SK-N-SH (cell line): ENCODE results near the gene MEIS1. TPM values are rescaled to one million over a fixed set of nuclear protein-coding genes. Genes with fewer than 3 reads are reported as not detected.
"Not testable (repeated sequence)": the region's sequence is repeated elsewhere in the genome, so short reads cannot be mapped to it uniquely, and the experiment has no call there.

ENCODE experiments used
- CTCF ChIA-PET: fragments of 300-600, 350-600 bp; formaldehyde crosslinking; extraction: SDS; loops from one replicate; lab custom pipeline; 2021; lab: Yijun Ruan, JAX
- POLR2A ChIA-PET: fragments of 350-600 bp; sonication (Branson Sonifier 250); formaldehyde crosslinking; extraction: SDS; loops from one replicate; lab custom pipeline; 2020; ENCODE audit warnings: antibody characterized with exemption, inconsistent platforms; lab: Yijun Ruan, JAX
- DNase-seq: peaks from one replicate; pipeline ENCODE4 v3.0.0; 2012
- H2AFZ ChIP-seq: fragments of 200-600 bp; sonication (generic); 2 replicates; pipeline ENCODE4 v1.8.1; 2016; ENCODE audit warnings: antibody characterized with exemption, mild to moderate bottlenecking, low read depth
- H3F3A ChIP-seq: fragments of 200-600 bp; sonication (generic); replicated peaks from 2 replicates; pipeline ENCODE3; 2016; ENCODE audit warnings: antibody characterized with exemption, mild to moderate bottlenecking; ENCODE audit not compliant: insufficient read depth
- H3K27ac ChIP-seq, 2 experiments: fragments of 200-500 bp in 1 of 2; fragments of 200-600 bp in 1 of 2; sonication (Bioruptor generic) in 1 of 2; sonication (generic), shearing (Covaris generic) in 1 of 2; 2 replicates each; pipeline versions ENCODE4 v1.5.1 to v1.6.1; 2014 to 2016; ENCODE audit warnings: low read depth in 2 of 2, inconsistent platforms in 1 of 2, low read length in 1 of 2, mild to moderate bottlenecking in 1 of 2, mixed read lengths in 1 of 2
- H3K27me3 ChIP-seq: fragments of 200-600 bp; sonication (generic), shearing (Covaris generic); 2 replicates; pipeline ENCODE4 v1.6.1; 2016; ENCODE audit warnings: mixed run types; ENCODE audit not compliant: insufficient read depth
- H3K36me3 ChIP-seq, 2 experiments: fragments of 200-500 bp in 1 of 2; fragments of 200-600 bp in 1 of 2; sonication (Bioruptor generic) in 1 of 2; sonication (generic) in 1 of 2; replicated peaks in 1 of 2; 2 replicates each; pipeline versions ENCODE3 to v1.5.1; 2014 to 2016; ENCODE audit warnings: low read length in 1 of 2, mild to moderate bottlenecking in 1 of 2; ENCODE audit not compliant: insufficient read depth in 2 of 2, control insufficient read depth in 1 of 2
- H3K4me1 ChIP-seq, 2 experiments: fragments of 200-500 bp in 1 of 2; fragments of 200-600 bp in 1 of 2; sonication (Bioruptor generic) in 1 of 2; sonication (generic), shearing (Covaris generic) in 1 of 2; 2 replicates each; pipeline versions ENCODE4 v1.5.1 to v1.6.1; 2014 to 2016; ENCODE audit warnings: low read depth in 1 of 2, low read length in 1 of 2, mixed run types in 1 of 2; ENCODE audit not compliant: insufficient read depth in 2 of 2, control insufficient read depth in 1 of 2
- H3K4me2 ChIP-seq: fragments of 200-600 bp; sonication (generic), shearing (Covaris generic); 2 replicates; pipeline ENCODE4 v1.6.1; 2017; ENCODE audit warnings: mixed run types
- H3K4me3 ChIP-seq, 2 experiments: fragments of 200-500 bp in 1 of 2; fragments of 200-600 bp in 1 of 2; sonication (Bioruptor generic) in 1 of 2; sonication (generic), shearing (Covaris generic) in 1 of 2; 2 replicates each; pipeline versions ENCODE4 v1.5.1 to v1.8.1; 2014 to 2016; ENCODE audit warnings: low read depth in 2 of 2, inconsistent platforms in 1 of 2, low read length in 1 of 2, mild to moderate bottlenecking in 1 of 2, mixed read lengths in 1 of 2, moderate library complexity in 1 of 2
- H3K79me2 ChIP-seq: fragments of 200-600 bp; sonication (generic); 2 replicates; pipeline ENCODE4 v1.8.1; 2017; ENCODE audit warnings: mild to moderate bottlenecking; ENCODE audit not compliant: insufficient read depth
- H3K9ac ChIP-seq: fragments of 200-600 bp; sonication (generic); 2 replicates; pipeline ENCODE4 v1.6.1; 2017; ENCODE audit warnings: mixed run types
- H3K9me2 ChIP-seq: fragments of 200-600 bp; sonication (generic); 2 replicates; pipeline ENCODE4 v1.6.1; 2017; ENCODE audit warnings: mixed run types
- H3K9me3 ChIP-seq: fragments of 200-600 bp; sonication (generic); 2 replicates; pipeline ENCODE4 v1.6.1; 2017; ENCODE audit warnings: mixed run types, mild to moderate bottlenecking, moderate library complexity
- H4K20me1 ChIP-seq: fragments of 200-600 bp; sonication (generic); 2 replicates; pipeline ENCODE4 v1.6.1; 2017; ENCODE audit warnings: mild to moderate bottlenecking, mixed run types; ENCODE audit not compliant: insufficient read depth
- CHD2 ChIP-seq: fragments of 150-350 bp; IDR thresholded peaks from 2 replicates; pipeline ENCODE4 v1.6.1; 2018; ENCODE audit warnings: low read length; ENCODE audit not compliant: partially characterized antibody
- CTCF ChIP-seq: fragments of 200-600 bp; sonication (generic); IDR thresholded peaks from 2 replicates; pipeline ENCODE4 v1.6.1; 2017; ENCODE audit warnings: antibody characterized with exemption, mild to moderate bottlenecking, moderate library complexity
- ELF1 ChIP-seq: IDR thresholded peaks from 2 replicates; pipeline ENCODE4 v1.4.0; 2012
- EP300 ChIP-seq, 2 experiments: IDR thresholded peaks; 2 replicates each; pipeline versions ENCODE4 v1.4.0 to v1.6.1; 2012; ENCODE audit warnings: borderline replicate concordance in 1 of 2, low read depth in 1 of 2, low read length in 1 of 2
- EZH2phosphoT487 ChIP-seq: fragments of 200-600 bp; sonication (generic); IDR thresholded peaks from 2 replicates; pipeline ENCODE4 v1.6.1; 2017; ENCODE audit warnings: low read depth, mixed run types, mild to moderate bottlenecking, antibody characterized with exemption, moderate library complexity, borderline replicate concordance
- FOXJ3 ChIP-seq: sonication (generic); formaldehyde crosslinking; IDR thresholded peaks from 2 replicates; pipeline ENCODE4 v1.5.1; 2020; ENCODE audit warnings: mild to moderate bottlenecking, missing genetic modification reagents
- FOXM1 ChIP-seq: IDR thresholded peaks from 2 replicates; pipeline ENCODE4 v1.4.0; 2012; ENCODE audit warnings: low read depth, mild to moderate bottlenecking
- GATA2 ChIP-seq: sonication (generic); formaldehyde crosslinking; IDR thresholded peaks from 2 replicates; pipeline ENCODE4 v1.5.0; 2020; ENCODE audit warnings: mild to moderate bottlenecking, missing genetic modification reagents
- IRF3 ChIP-seq: fragments of 150-350 bp; IDR thresholded peaks from 2 replicates; pipeline ENCODE4 v1.6.1; 2016; ENCODE audit warnings: mild to moderate bottlenecking, low read depth, low read length
- JUND ChIP-seq: IDR thresholded peaks from 2 replicates; pipeline ENCODE4 v1.4.0; 2012
- MAX ChIP-seq: IDR thresholded peaks from 2 replicates; pipeline ENCODE4 v1.4.0; 2012; ENCODE audit warnings: low read depth
- NRF1 ChIP-seq: IDR thresholded peaks from 2 replicates; pipeline ENCODE4 v1.6.1; 2012; ENCODE audit warnings: low read depth, mild to moderate bottlenecking, low read length
- PBX3 ChIP-seq: IDR thresholded peaks from 2 replicates; pipeline ENCODE4; 2012
- RCOR1 ChIP-seq: fragments of 150-350 bp; IDR thresholded peaks from 2 replicates; pipeline ENCODE4 v1.6.1; 2017; ENCODE audit warnings: antibody characterized with exemption, low read length
- TAF1 ChIP-seq: IDR thresholded peaks from 2 replicates; pipeline ENCODE4 v1.6.1; 2012; ENCODE audit warnings: low read depth, mild to moderate bottlenecking, low read length, moderate library complexity, borderline replicate concordance
- TEAD4 ChIP-seq: IDR thresholded peaks from 2 replicates; pipeline ENCODE4 v1.4.0; 2012; ENCODE audit warnings: mild to moderate bottlenecking, borderline replicate concordance; ENCODE audit not compliant: insufficient read depth
- USF1 ChIP-seq: IDR thresholded peaks from 2 replicates; pipeline ENCODE4 v1.4.0; 2012; ENCODE audit warnings: low read depth, borderline replicate concordance
- WGBS: methylation state at CpG from one replicate; pipeline ENCODE4 v1.1.6; 2017; ENCODE audit warnings: low lambda C conversion rate; 5-methylcytosine and 5-hydroxymethylcytosine counted together
- polyA plus RNA-seq, 3 experiments: library from polyadenylated mRNA; depleted of rRNA; stranded (reverse); fragments of >200 nt; gene quantifications; 2 replicates each; pipeline ENCODE4 v1.2.3, GENCODE V29; 2012

MEIS1 gene
- polyA plus RNA-seq, 1 of the 3 experiments (the other 2 are of a cell fraction) = 16.9 TPM

- TF ChIP-seq CTCF (no peak), CHD2 (no peak), MAX (no peak), RCOR1 (no peak), FOXM1 (no peak), USF1 (no peak), NRF1 (no peak), GATA2 (CRISPR knock-in tag) (no peak), TAF1 (no peak), ELF1 (no peak), FOXJ3 (CRISPR knock-in tag) (no peak), TEAD4 (no peak), EP300 (IDR thresholded peaks at IDR 0.05; ENCODE audit: borderline replicate concordance in 1 of 2, low read depth in 1 of 2, low read length in 1 of 2) (no peak), EZH2phosphoT487 (no peak), PBX3 (peak; percentile 79), IRF3 (no peak), JUND (peak; percentile 22; the same call in 1 of the 2 replicates)
Observed at GRCh38 chr2:66481100-66481549, 46.2 kb downstream of the MEIS1 start (continued).

- peaks cover 46% of the 10 kb centered on the region; the same call in 1 of the 2 replicates for H3K79me2 ChIP-seq
- H4K20me1 ChIP-seq, POLR2A ChIA-PET: not testable (repeated sequence)
Observed at GRCh38 chr2:66485252-66485651, 50.3 kb downstream of the MEIS1 start.

More at GRCh38 chr2:66485252-66485651, 50.3 kb downstream of the MEIS1 start:
- H3K9me2 ChIP-seq, H3F3A ChIP-seq, H2AFZ ChIP-seq, DNase-seq, H3K9me3 ChIP-seq, H3K27me3 ChIP-seq, H3K4me2 ChIP-seq, H3K27ac ChIP-seq, H3K9ac ChIP-seq, H3K4me3 ChIP-seq, CTCF ChIA-PET: not testable (repeated sequence)
- Histone ChIP-seq H3K36me3 (peaks cover 15 to 36% of the 10 kb centered on the region in 2 experiments), H3K4me1 (peaks cover 6 to 18% of the 10 kb centered on the region in 2 experiments; a peak in 3 of 4 replicates)
- 93% methylated on average over 2 of the region's 2 CpGs for WGBS
